CD1c-positive myeloid dendritic cell (primary cell): Measurements from ENCODE around the gene EIF2A.
A peak's percentile ranks its signal among the peaks of the same experiment; 100 is the strongest.
"Not testable (repeated sequence)": the region's sequence is repeated elsewhere in the genome, so short reads cannot be mapped to it uniquely, and the experiment has no call there.

ENCODE experiments used
- DNase-seq: peaks from one replicate; pipeline ENCODE4 v3.0.0-alpha.2; 2016; ENCODE audit errors: extremely low spot score

Gene EIF2A

GRCh38 chr3:150602426-150603152 lies 56.0 kb downstream of the EIF2A start:
- no peak for DNase-seq

GRCh38 chr3:150603153-150603979 lies 56.8 kb downstream of the EIF2A start, which contains the start of gene SELENOT:
Gene SELENOT, plus strand, starts transcription at chr3:150603321. Its CDS starts 42 bp downstream, at chr3:150603363.
- peak; percentile 98 for DNase-seq

GRCh38 chr3:150603980-150604319 lies 57.4 kb downstream of the EIF2A start:
- no peak for DNase-seq

- DNase-seq = peak; percentile 77
Measured at GRCh38 chr3:150605998-150606641, 59.5 kb downstream of the EIF2A start.

GRCh38 chr3:150607267-150608065 lies 60.9 kb downstream of the EIF2A start:
- no peak for DNase-seq

GRCh38 chr3:150609988-150610387 lies 63.4 kb downstream of the EIF2A start:
- DNase-seq = no peak

- no peak for DNase-seq
Measured at GRCh38 chr3:150610785-150611184, 64.2 kb downstream of the EIF2A start.

GRCh38 chr3:150611666-150612065 lies 65.1 kb downstream of the EIF2A start:
- no peak for DNase-seq

GRCh38 chr3:150612494-150612893 lies 65.9 kb downstream of the EIF2A start:
- DNase-seq = no peak

- DNase-seq = no peak
Measured at GRCh38 chr3:150613034-150613433, 66.4 kb downstream of the EIF2A start.

GRCh38 chr3:150613709-150614480 lies 67.3 kb downstream of the EIF2A start:
- no peak for DNase-seq

GRCh38 chr3:150620002-150620689 lies 73.6 kb downstream of the EIF2A start:
- DNase-seq = no peak

- not testable (repeated sequence) for DNase-seq
Measured at GRCh38 chr3:150622955-150623354, 76.4 kb downstream of the EIF2A start.

- no peak for DNase-seq
Measured at GRCh38 chr3:150623945-150624344, 77.4 kb downstream of the EIF2A start.

GRCh38 chr3:150626148-150626930 lies 79.8 kb downstream of the EIF2A start:
- no peak for DNase-seq

- no peak for DNase-seq
Measured at GRCh38 chr3:150627557-150627956, 81.0 kb downstream of the EIF2A start.

GRCh38 chr3:150631515-150632221 lies 85.1 kb downstream of the EIF2A start:
- DNase-seq = no peak

- no peak for DNase-seq
Measured at GRCh38 chr3:150635076-150635475, 88.5 kb downstream of the EIF2A start.

GRCh38 chr3:150635526-150635925 lies 88.9 kb downstream of the EIF2A start:
- peak; percentile 35 for DNase-seq
